H1 (cell line): ENCODE results near the gene LPGAT1.

Experiments used
- JUN ChIP-seq: IDR thresholded peaks from 2 replicates; pipeline ENCODE4 v1.6.1; 2011; ENCODE audit warnings: low read depth, mild to moderate bottlenecking, improper control_type of control experiment, low read length
- MAFK ChIP-seq: IDR thresholded peaks from 2 replicates; pipeline ENCODE4 v1.6.1; 2012; ENCODE audit warnings: low read depth, mild to moderate bottlenecking, improper control_type of control experiment, low read length
- POLR2A ChIP-seq, 2 experiments: IDR thresholded peaks; 1 replicate in 1 of 2; 2 replicates in 1 of 2; pipeline ENCODE4 v1.6.1; 2011; ENCODE audit warnings: low read depth in 2 of 2, low read length in 2 of 2, mild to moderate bottlenecking in 2 of 2; ENCODE audit errors: control extremely low read depth in 1 of 2
- TAF1 ChIP-seq: IDR thresholded peaks from 2 replicates; pipeline ENCODE4 v1.6.1; 2011; ENCODE audit warnings: mild to moderate bottlenecking, low read depth, low read length
- TAF7 ChIP-seq: optimal IDR thresholded peaks from 2 replicates; pipeline ENCODE3; 2011; ENCODE audit warnings: low read depth, mild to moderate bottlenecking, inconsistent platforms, low read length, moderate library complexity, borderline replicate concordance
- TF ChIP-seq, protein P1 (sequence below), 3 experiments: IDR thresholded peaks; 1 replicate in 2 of 3; 2 replicates in 1 of 3; pipeline versions ENCODE4 v1.5.1 to v1.6.1; 2011; ENCODE audit warnings: low read length in 3 of 3, mild to moderate bottlenecking in 3 of 3, inconsistent platforms in 2 of 3, low read depth in 1 of 3, moderate library complexity in 1 of 3; ENCODE audit not compliant: insufficient read depth in 1 of 3; ENCODE audit errors: control extremely low read depth in 1 of 3
- TF ChIP-seq, protein P2 (sequence below): IDR thresholded peaks from 2 replicates; pipeline ENCODE4 v1.6.1; 2012; ENCODE audit warnings: low read length, inconsistent platforms

DNA sequence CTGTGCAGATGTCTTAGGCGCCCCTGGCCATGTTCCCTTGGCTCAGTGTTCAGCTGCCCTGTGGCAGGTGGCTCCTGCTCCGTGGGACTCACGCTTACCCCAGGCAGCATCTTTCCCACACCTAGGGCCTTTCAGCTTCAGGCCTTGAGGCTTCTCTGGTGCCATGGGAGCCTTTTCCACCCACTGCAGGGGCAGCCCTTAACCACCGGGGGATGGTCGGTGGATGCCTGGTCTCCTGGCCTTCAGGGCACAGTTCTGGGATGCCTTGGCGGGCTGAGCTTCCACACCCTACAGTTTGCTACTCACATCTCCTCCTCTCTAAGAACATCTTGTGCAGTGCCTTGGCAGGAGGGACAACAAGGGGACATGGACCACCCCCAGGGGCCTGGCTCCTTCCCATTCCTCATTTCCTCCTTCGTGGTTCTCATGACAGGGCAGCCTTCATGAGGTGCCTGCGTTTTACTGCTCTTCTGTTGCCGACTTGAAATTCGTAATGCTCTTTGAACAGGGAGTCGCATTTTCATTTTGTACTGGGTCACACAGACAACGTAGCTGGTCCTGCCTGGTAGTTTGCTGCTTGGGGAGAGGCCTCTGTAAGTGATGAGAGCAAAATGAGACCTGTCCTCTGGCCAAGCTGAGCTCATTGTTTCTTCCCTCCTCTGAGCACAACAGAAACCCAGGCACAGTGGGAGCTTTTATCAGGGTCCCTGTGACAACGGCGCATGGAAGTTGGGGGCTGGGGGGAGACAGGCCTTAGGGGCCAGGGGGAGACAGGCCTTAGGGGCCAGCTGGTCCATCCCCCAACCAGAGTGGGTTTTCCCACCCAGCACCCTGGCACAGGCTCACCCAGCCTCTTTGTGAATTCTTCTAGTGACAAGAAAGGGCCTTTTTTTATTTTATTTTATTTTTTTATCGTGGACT lies 93.2 kb downstream of the LPGAT1 start:
- TF ChIP-seq POLR2A (IDR thresholded peaks at IDR 0.05; ENCODE audit: control extremely low read depth in 1 of 2, low read depth in 2 of 2, low read length in 2 of 2) = no peak
- TF ChIP-seq TAF1 = no peak
- no peak for TF ChIP-seq TAF7
- TF ChIP-seq, protein P1, sequence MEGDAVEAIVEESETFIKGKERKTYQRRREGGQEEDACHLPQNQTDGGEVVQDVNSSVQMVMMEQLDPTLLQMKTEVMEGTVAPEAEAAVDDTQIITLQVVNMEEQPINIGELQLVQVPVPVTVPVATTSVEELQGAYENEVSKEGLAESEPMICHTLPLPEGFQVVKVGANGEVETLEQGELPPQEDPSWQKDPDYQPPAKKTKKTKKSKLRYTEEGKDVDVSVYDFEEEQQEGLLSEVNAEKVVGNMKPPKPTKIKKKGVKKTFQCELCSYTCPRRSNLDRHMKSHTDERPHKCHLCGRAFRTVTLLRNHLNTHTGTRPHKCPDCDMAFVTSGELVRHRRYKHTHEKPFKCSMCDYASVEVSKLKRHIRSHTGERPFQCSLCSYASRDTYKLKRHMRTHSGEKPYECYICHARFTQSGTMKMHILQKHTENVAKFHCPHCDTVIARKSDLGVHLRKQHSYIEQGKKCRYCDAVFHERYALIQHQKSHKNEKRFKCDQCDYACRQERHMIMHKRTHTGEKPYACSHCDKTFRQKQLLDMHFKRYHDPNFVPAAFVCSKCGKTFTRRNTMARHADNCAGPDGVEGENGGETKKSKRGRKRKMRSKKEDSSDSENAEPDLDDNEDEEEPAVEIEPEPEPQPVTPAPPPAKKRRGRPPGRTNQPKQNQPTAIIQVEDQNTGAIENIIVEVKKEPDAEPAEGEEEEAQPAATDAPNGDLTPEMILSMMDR (IDR thresholded peaks at IDR 0.05; ENCODE audit: control extremely low read depth in 1 of 3, insufficient read depth in 1 of 3, low read depth in 1 of 3, low read length in 3 of 3) = no peak
- no peak for TF ChIP-seq JUN
- TF ChIP-seq, protein P2, sequence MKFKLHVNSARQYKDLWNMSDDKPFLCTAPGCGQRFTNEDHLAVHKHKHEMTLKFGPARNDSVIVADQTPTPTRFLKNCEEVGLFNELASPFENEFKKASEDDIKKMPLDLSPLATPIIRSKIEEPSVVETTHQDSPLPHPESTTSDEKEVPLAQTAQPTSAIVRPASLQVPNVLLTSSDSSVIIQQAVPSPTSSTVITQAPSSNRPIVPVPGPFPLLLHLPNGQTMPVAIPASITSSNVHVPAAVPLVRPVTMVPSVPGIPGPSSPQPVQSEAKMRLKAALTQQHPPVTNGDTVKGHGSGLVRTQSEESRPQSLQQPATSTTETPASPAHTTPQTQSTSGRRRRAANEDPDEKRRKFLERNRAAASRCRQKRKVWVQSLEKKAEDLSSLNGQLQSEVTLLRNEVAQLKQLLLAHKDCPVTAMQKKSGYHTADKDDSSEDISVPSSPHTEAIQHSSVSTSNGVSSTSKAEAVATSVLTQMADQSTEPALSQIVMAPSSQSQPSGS = no peak
- no peak for TF ChIP-seq MAFK
